Liver (tissue), 9 donors: ENCODE results near the gene P2RY8. TPM values are rescaled to one million over a fixed set of nuclear protein-coding genes. Genes with fewer than 3 reads are reported as not detected.

ENCODE experiments used
- DNase-seq: peaks from one replicate; pipeline ENCODE4 v3.0.0-alpha.2; 2017; ENCODE audit warnings: low spot score
- H3K27ac ChIP-seq, 2 donors: one replicate each; pipeline ENCODE4 v1.7.0; 2013; ENCODE audit warnings: inconsistent platforms in 2 of 2, low read length in 2 of 2, control low read depth in 1 of 2, low read depth in 1 of 2, mild to moderate bottlenecking in 1 of 2
- H3K27me3 ChIP-seq, 4 donors: one replicate each; pipeline versions ENCODE4 v1.6.1 to v1.7.0; 2013; ENCODE audit warnings: low read length in 3 of 4, inconsistent platforms in 1 of 4, mild to moderate bottlenecking in 1 of 4, moderate library complexity in 1 of 4; ENCODE audit not compliant: control insufficient read depth in 4 of 4, insufficient read depth in 4 of 4
- H3K36me3 ChIP-seq, 4 donors: one replicate each; pipeline versions ENCODE4 v1.6.1 to v1.7.0; 2013; ENCODE audit warnings: low read length in 3 of 4, mild to moderate bottlenecking in 3 of 4, low read depth in 1 of 4, moderate library complexity in 1 of 4; ENCODE audit not compliant: control insufficient read depth in 4 of 4, insufficient read depth in 3 of 4
- H3K4me1 ChIP-seq, 4 donors: one replicate each; pipeline versions ENCODE4 v1.6.1 to v1.7.0; 2013; ENCODE audit warnings: low read length in 3 of 4, mild to moderate bottlenecking in 3 of 4, moderate library complexity in 1 of 4; ENCODE audit not compliant: control insufficient read depth in 4 of 4, insufficient read depth in 4 of 4
- H3K4me3 ChIP-seq, 3 donors: one replicate each; pipeline versions ENCODE4 v1.6.1 to v1.7.0; 2013; ENCODE audit warnings: low read length in 3 of 3, control low read depth in 1 of 3, low read depth in 1 of 3, mild to moderate bottlenecking in 1 of 3
- H3K9ac ChIP-seq, 2 donors: one replicate each; pipeline ENCODE4 v1.7.0; 2013; ENCODE audit warnings: low read length in 2 of 2, mild to moderate bottlenecking in 2 of 2, moderate library complexity in 2 of 2, control low read depth in 1 of 2, low read depth in 1 of 2
- H3K9me3 ChIP-seq, 4 donors: one replicate each; pipeline versions ENCODE4 v1.6.1 to v1.7.0; 2013; ENCODE audit warnings: low read length in 3 of 4; ENCODE audit not compliant: control insufficient read depth in 4 of 4
- ATF3 ChIP-seq: IDR thresholded peaks from 2 replicates; pipeline ENCODE4 v1.6.1; 2016; ENCODE audit warnings: antibody characterized with exemption
- CTCF ChIP-seq: fragments of 150-350 bp; IDR thresholded peaks from 2 replicates; pipeline ENCODE4 v1.5.1; 2017; ENCODE audit warnings: improper control_type of control experiment, low read depth, low read length; ENCODE audit not compliant: missing input control
- EGR1 ChIP-seq, 2 donors: IDR thresholded peaks; 2 replicates each; pipeline ENCODE4 v1.6.1; 2016 to 2018; ENCODE audit warnings: antibody characterized with exemption in 2 of 2, low read depth in 2 of 2
- FOXA1 ChIP-seq: IDR thresholded peaks from 2 replicates; pipeline ENCODE4 v1.6.1; 2016; ENCODE audit warnings: antibody characterized with exemption
- FOXA2 ChIP-seq: IDR thresholded peaks from 2 replicates; pipeline ENCODE4 v1.6.1; 2016; ENCODE audit warnings: antibody characterized with exemption
- HNF4A ChIP-seq, 2 donors: conservative IDR thresholded peaks; 2 replicates each; pipeline ENCODE4 v1.6.1; 2016; ENCODE audit warnings: antibody characterized with exemption in 2 of 2, mild to moderate bottlenecking in 2 of 2
- HNF4G ChIP-seq: IDR thresholded peaks from 2 replicates; pipeline ENCODE4 v1.6.1; 2016; ENCODE audit warnings: antibody characterized with exemption
- JUND ChIP-seq, 2 donors: IDR thresholded peaks; 2 replicates each; pipeline ENCODE4 v1.6.1; 2016; ENCODE audit warnings: antibody characterized with exemption in 2 of 2
- MAX ChIP-seq: IDR thresholded peaks from 2 replicates; pipeline ENCODE4 v1.6.1; 2016; ENCODE audit warnings: antibody characterized with exemption
- RAD21 ChIP-seq, 2 donors: IDR thresholded peaks; 2 replicates each; pipeline ENCODE4 v1.6.1; 2016; ENCODE audit warnings: antibody characterized with exemption in 2 of 2, mild to moderate bottlenecking in 2 of 2
- REST ChIP-seq: IDR thresholded peaks from 2 replicates; pipeline ENCODE4 v1.6.1; 2016; ENCODE audit warnings: antibody characterized with exemption, mild to moderate bottlenecking
- SP1 ChIP-seq: IDR thresholded peaks from 2 replicates; pipeline ENCODE4 v1.6.1; 2018; ENCODE audit warnings: antibody characterized with exemption, mild to moderate bottlenecking
- YY1 ChIP-seq: IDR thresholded peaks from 2 replicates; pipeline ENCODE4 v1.6.1; 2016; ENCODE audit warnings: antibody characterized with exemption, mild to moderate bottlenecking
- ZBTB33 ChIP-seq: IDR thresholded peaks from 2 replicates; pipeline ENCODE4 v1.6.1; 2016; ENCODE audit warnings: antibody characterized with exemption
- WGBS: extraction: QIAGEN DNeasy Blood & Tissue Kit; methylation state at CpG from one replicate; pipeline ENCODE4 v1.1.7; 2013; 5-methylcytosine and 5-hydroxymethylcytosine counted together
- polyA plus RNA-seq, 2 donors: library from polyadenylated mRNA; stranded (reverse) in 1 of 2; unstranded in 1 of 2; fragments of 200-250 nt in 1 of 2; fragments of >200 nt in 1 of 2; fragmentation: Nextera tagmentation in 1 of 2; extraction: Ambion mirVana in 1 of 2; gene quantifications; one replicate each; pipeline versions ENCODE4 v1.2.1 to v1.2.3, GENCODE V29; 2013 to 2015
- total RNA-seq, 2 donors: library from RNA; depleted of rRNA; stranded (reverse); fragments of >200 nt; gene quantifications; one replicate each; pipeline ENCODE4 v1.2.3, GENCODE V29; 2014
- donor health status: healthy.
- donor health status: healthy.
- donor health status: healthy.
- donor health status: healthy.
- donor health status: healthy.

P2RY8 gene
- total and polyA plus RNA-seq, 4 donors = 0.24 to 4.4 (median 0.59) TPM

GRCh38 chrX:1488745-1489144 is 48.2 kb downstream of the P2RY8 start:
- Histone ChIP-seq H3K36me3 (no peaks in the 10 kb centered on the region), H3K4me3 (no peak overlapping the region), H3K9me3 (peaks cover 0 to 6% (median 0%) of the 10 kb centered on the region in 4 donors), H3K9ac (no peak overlapping the region), H3K27me3 (no peaks in the 10 kb centered on the region), H3K4me1 (peaks cover 0 to 2% (median 0%) of the 10 kb centered on the region in 4 donors), H3K27ac (no peak overlapping the region)
- WGBS = 90% methylated on average over 1 of the region's 1 CpG
- TF ChIP-seq MAX (no peak), JUND (IDR thresholded peaks at IDR 0.05) (no peak), FOXA2 (no peak), ZBTB33 (no peak), FOXA1 (no peak), RAD21 (IDR thresholded peaks at IDR 0.05) (no peak)
- no peak for DNase-seq

GRCh38 chrX:1488141-1488540 is 48.8 kb downstream of the P2RY8 start:
- DNase-seq = no peak
- WGBS = 83% methylated on average over 3 of the region's 3 CpGs
- H3K9ac ChIP-seq = no peak overlapping the region

More at GRCh38 chrX:1488141-1488540, 48.8 kb downstream of the P2RY8 start:
- no peaks in the 10 kb centered on the region for H3K36me3 ChIP-seq
- H3K27me3 ChIP-seq = no peaks in the 10 kb centered on the region
- H3K9me3 ChIP-seq = peaks cover 0 to 6% (median 0%) of the 10 kb centered on the region in 4 donors
- H3K27ac ChIP-seq = no peak overlapping the region
- no peak for TF ChIP-seq SP1
- no peak for TF ChIP-seq YY1
- no peak for TF ChIP-seq FOXA2
- TF ChIP-seq HNF4G = no peak
- no peak for TF ChIP-seq HNF4A (conservative IDR thresholded peaks at IDR 0.05)
- TF ChIP-seq RAD21 (IDR thresholded peaks at IDR 0.05) = no peak
- no peak for TF ChIP-seq CTCF
- no peak for TF ChIP-seq FOXA1
- no peak for TF ChIP-seq REST
- TF ChIP-seq MAX = no peak
- TF ChIP-seq EGR1 (IDR thresholded peaks at IDR 0.05; ENCODE audit: low read depth in 2 of 2) = no peak
- TF ChIP-seq ATF3 = no peak
- no peak overlapping the region for H3K4me3 ChIP-seq
- H3K4me1 ChIP-seq = no peaks in the 10 kb centered on the region
